ENCODE data around the gene C6orf132.
A peak's percentile ranks its signal among the peaks of the same experiment; 100 is the strongest.
"Not testable (repeated sequence)": the region's sequence is repeated elsewhere in the genome, so short reads cannot be mapped to it uniquely, and the experiment has no call there.

The C6orf132 gene

GRCh38 chr6:42142118-42142835 lies at the start of gene C6orf132:
Gene C6orf132 (minus strand): TSS chr6:42142620. CDS start chr6:42142444, 176 bp downstream.
- DNase-seq = no peak

- no peak for DNase-seq
These were observed 48.2 kb upstream of the C6orf132 start for GRCh38 chr6:42190554-42191183.

GRCh38 chr6:42188406-42188805 lies 46.0 kb upstream of the C6orf132 start:
- no peak for DNase-seq

GRCh38 chr6:42185597-42185996 lies 43.2 kb upstream of the C6orf132 start:
- no peak for DNase-seq

GRCh38 chr6:42184475-42184874 lies 42.1 kb upstream of the C6orf132 start:
- no peak for DNase-seq

GRCh38 chr6:42182101-42182500 lies 39.7 kb upstream of the C6orf132 start:
- no peak for DNase-seq

- no peak for DNase-seq
These were observed 37.5 kb upstream of the C6orf132 start for GRCh38 chr6:42179945-42180313.

- no peak for DNase-seq
These were observed 37.0 kb upstream of the C6orf132 start for GRCh38 chr6:42179261-42179944.

- DNase-seq = no peak
These were observed 35.3 kb upstream of the C6orf132 start for GRCh38 chr6:42177514-42178364.

GRCh38 chr6:42176981-42177380 lies 34.6 kb upstream of the C6orf132 start:
- DNase-seq = no peak

GRCh38 chr6:42175860-42176259 lies 33.4 kb upstream of the C6orf132 start:
- DNase-seq = no peak

- no peak for DNase-seq
These were observed 30.7 kb upstream of the C6orf132 start, which contains the start of gene GUCA1A for GRCh38 chr6:42173101-42173500. Gene GUCA1A (plus strand): TSS chr6:42173364. CDS start chr6:42173614, 250 bp downstream.

- DNase-seq = no peak
These were observed 29.6 kb upstream of the C6orf132 start for GRCh38 chr6:42171813-42172581.

GRCh38 chr6:42169780-42170179 lies 27.4 kb upstream of the C6orf132 start:
- not testable (repeated sequence) for DNase-seq

- DNase-seq = no peak
These were observed 26.2 kb upstream of the C6orf132 start for GRCh38 chr6:42168650-42169049.

GRCh38 chr6:42166444-42167141 lies 24.2 kb upstream of the C6orf132 start:
- DNase-seq = peak; percentile 20 to 24

GRCh38 chr6:42165016-42165415 lies 22.6 kb upstream of the C6orf132 start:
- no peak for DNase-seq

GRCh38 chr6:42163981-42164380 lies 21.6 kb upstream of the C6orf132 start:
- no peak for DNase-seq

- no peak for DNase-seq
These were observed 20.4 kb upstream of the C6orf132 start for GRCh38 chr6:42162812-42163211.

- no peak for DNase-seq
These were observed 20.0 kb upstream of the C6orf132 start for GRCh38 chr6:42162384-42162783.

- no peak for DNase-seq
These were observed 17.1 kb upstream of the C6orf132 start for GRCh38 chr6:42159431-42160024.

Measured in hippocampal formation (tissue), 2 donors.